Natural killer cell (primary cell): ENCODE measurements around the gene CD164. TPM values are rescaled to one million over a fixed set of nuclear protein-coding genes. Genes with fewer than 3 reads are reported as not detected.

ENCODE experiments used
- ATAC-seq, 3 donors: fragments of 150-1000 bp in 2 of 3; fragments of 200-7000 bp in 1 of 3; cut with Tn5 transposase; 1 replicate in 1 of 3; 2 replicates in 2 of 3; pipeline ENCODE4 v1.10.0; 2021; ENCODE audit warnings: mild to moderate bottlenecking in 2 of 3, moderate library complexity in 2 of 3
- DNase-seq, 2 donors: peaks; one replicate each; pipeline versions ENCODE4 v3.0.0 to v3.0.0-alpha.2; 2013 to 2021; ENCODE audit warnings: mixed read lengths in 1 of 2
- H3K27ac ChIP-seq: one replicate; pipeline ENCODE4 v1.5.1; 2013; ENCODE audit warnings: mild to moderate bottlenecking, low read length
- H3K27me3 ChIP-seq: one replicate; pipeline ENCODE4 v1.6.1; 2013; ENCODE audit warnings: low read length; ENCODE audit not compliant: control insufficient read depth, insufficient read depth
- H3K36me3 ChIP-seq: one replicate; pipeline ENCODE4 v1.6.1; 2013; ENCODE audit warnings: low read length; ENCODE audit not compliant: control insufficient read depth, insufficient read depth
- H3K4me1 ChIP-seq: one replicate; pipeline ENCODE4 v1.6.1; 2013; ENCODE audit warnings: low read length; ENCODE audit not compliant: control insufficient read depth, insufficient read depth
- H3K4me3 ChIP-seq: one replicate; pipeline ENCODE4 v1.5.1; 2013; ENCODE audit warnings: low read length
- H3K9me3 ChIP-seq: one replicate; pipeline ENCODE4 v1.6.1; 2013; ENCODE audit warnings: low read length; ENCODE audit not compliant: control insufficient read depth, insufficient read depth
- H3K27ac Mint-ChIP-seq, 2 donors: one replicate each; pipeline ENCODE4 v1.8.0; 2022; ENCODE audit warnings: mild to moderate bottlenecking in 2 of 2, mixed read lengths in 2 of 2, moderate library complexity in 1 of 2
- H3K27me3 Mint-ChIP-seq, 2 donors: one replicate each; pipeline ENCODE4 v1.8.0; 2022; ENCODE audit warnings: low read depth in 2 of 2, mixed read lengths in 2 of 2
- H3K36me3 Mint-ChIP-seq: one replicate; pipeline ENCODE4 v1.8.0; 2022; ENCODE audit warnings: mixed read lengths
- H3K4me1 Mint-ChIP-seq, 2 donors: one replicate each; pipeline ENCODE4 v1.8.0; 2022; ENCODE audit warnings: mixed read lengths in 2 of 2
- H3K4me3 Mint-ChIP-seq: one replicate; pipeline ENCODE4 v1.8.0; 2022; ENCODE audit warnings: mild to moderate bottlenecking, moderate library complexity, mixed read lengths
- H3K9me3 Mint-ChIP-seq, 2 donors: one replicate each; pipeline ENCODE4 v1.8.0; 2022; ENCODE audit warnings: mixed read lengths in 2 of 2
- CTCF ChIP-seq: fragments of 200-600 bp; IDR thresholded peaks from one replicate; pipeline ENCODE4 v1.8.0; 2022; ENCODE audit warnings: antibody characterized with exemption
- WGBS: methylation state at CpG from one replicate; pipeline ENCODE4 v1.1.7; 2013; ENCODE audit warnings: missing lambda C conversion rate; ENCODE audit not compliant: insufficient coverage; 5-methylcytosine and 5-hydroxymethylcytosine counted together
- intact Hi-C: fragments of 100-400 bp; cut with micrococcal nuclease; formaldehyde crosslinking; loops from one replicate; pipeline ENCODE4 v1.14.2; 2022
- total RNA-seq, 4 donors: library from RNA; stranded (reverse); fragments of 120-200 nt in 1 of 4; gene quantifications; one replicate each; pipeline versions ENCODE4 v1.2.3 to v1.2.4, GENCODE V29; 2013 to 2022

The CD164 gene
- total RNA-seq, 3 donors from 2014 or later (not counting 1 experiment from before 2014, with no cell fraction given): 352 to 457 (median 427) TPM

- no peak for TF ChIP-seq CTCF
- ATAC-seq: no peak
- Mint-ChIP-seq H3K27me3 (no peaks in the 10 kb centered on the region), H3K27ac (no peak overlapping the region), H3K9me3 (no peaks in the 10 kb centered on the region), H3K36me3 (no peaks in the 10 kb centered on the region), H3K4me1 (peaks cover 17 to 28% of the 10 kb centered on the region in 2 donors), H3K4me3 (no peak overlapping the region)
- Histone ChIP-seq H3K4me3 (no peak overlapping the region), H3K4me1 (peaks cover 6% of the 10 kb centered on the region), H3K27me3 (no peaks in the 10 kb centered on the region), H3K9me3 (no peaks in the 10 kb centered on the region), H3K36me3 (no peaks in the 10 kb centered on the region), H3K27ac (no peak overlapping the region)
- intact Hi-C loops: loop anchor here (10.0 kb wide), 2 partner anchors 317 to 493 kb away; no protein-coding TSS in a partner anchor
- WGBS: 88% methylated on average over 1 of the region's 1 CpG
- DNase-seq: no peak
These were observed 6.0 kb upstream of the CD164 start for GRCh38 chr6:109388265-109388664.

GRCh38 chr6:109383438-109383940, 1.2 kb upstream of the CD164 start:
- peak overlapping the region; percentile 95 for H3K4me3 ChIP-seq
- intact Hi-C loops: loop anchor here (1.0 to 10.0 kb wide), 11 partner anchors 57 to 1561 kb away; partner anchors contain the start of genes CDK19, PPIL6, SCML4 and SMPD2
- H3K9me3 Mint-ChIP-seq: no peaks in the 10 kb centered on the region
- peaks cover under 1% of the 10 kb centered on the region for H3K36me3 ChIP-seq
- no peaks in the 10 kb centered on the region for H3K9me3 ChIP-seq
- no peaks in the 10 kb centered on the region for H3K36me3 Mint-ChIP-seq
- ATAC-seq (no peak), DNase-seq (peak in 1 of 2 donors; percentile 23)
- 3% methylated on average over 3 of the region's 5 CpGs for WGBS
- no peaks in the 10 kb centered on the region for H3K27me3 Mint-ChIP-seq
- H3K27me3 ChIP-seq: no peaks in the 10 kb centered on the region
- H3K27ac ChIP-seq: peak overlapping the region; percentile 93
- TF ChIP-seq CTCF: peak; percentile 44
- H3K4me3 Mint-ChIP-seq: peak overlapping the region; percentile 96
- peaks cover 49 to 58% of the 10 kb centered on the region in 2 donors for H3K4me1 Mint-ChIP-seq
- H3K27ac Mint-ChIP-seq: peak overlapping the region; percentile 88 to 98
- peaks cover 12% of the 10 kb centered on the region for H3K4me1 ChIP-seq

GRCh38 chr6:109382576-109383437, 540 bp upstream of the CD164 start:
- Mint-ChIP-seq H3K4me3 (peak overlapping the region; percentile 96), H3K36me3 (no peaks in the 10 kb centered on the region), H3K27ac (peak overlapping the region; percentile 88 to 98), H3K27me3 (no peaks in the 10 kb centered on the region), H3K9me3 (no peaks in the 10 kb centered on the region), H3K4me1 (peaks cover 55 to 64% of the 10 kb centered on the region in 2 donors)
- H3K27me3 ChIP-seq: no peaks in the 10 kb centered on the region
- H3K4me1 ChIP-seq: peaks cover 15% of the 10 kb centered on the region
- peak overlapping the region; percentile 95 for H3K4me3 ChIP-seq
- ATAC-seq: peak; percentile 65 to 82 (median 72)
- DNase-seq: peak; percentile 93 to 97
- peak overlapping the region; percentile 93 for H3K27ac ChIP-seq
- WGBS: 0% methylated on average over 42 of the region's 42 CpGs
- H3K36me3 ChIP-seq: peaks cover 5% of the 10 kb centered on the region
- peak; percentile 79 for TF ChIP-seq CTCF
- intact Hi-C loops: loop anchor here (1.0 to 10.0 kb wide), 13 partner anchors 57 to 1561 kb away; partner anchors contain the start of genes CDK19, CEP57L1, PPIL6 and SCML4
- H3K9me3 ChIP-seq: no peaks in the 10 kb centered on the region
